Coronary artery (tissue), 2 donors: Measurements from ENCODE around the gene RBKS.

Experiments
- DNase-seq: peaks from one replicate; pipeline ENCODE4 v3.0.0-alpha.2; 2017; ENCODE audit warnings: low spot score
- H3K27ac ChIP-seq, 2 donors: fragments of 200-600 bp; sonication (generic); one replicate each; pipeline ENCODE4 v1.5.1; 2016 to 2019
- H3K4me3 ChIP-seq: fragments of 200-600 bp; sonication (generic); 2 replicates; pipeline ENCODE4 v1.5.1; 2016; ENCODE audit warnings: mild to moderate bottlenecking, moderate library complexity
- CTCF ChIP-seq: fragments of 200-600 bp; sonication (generic); IDR thresholded peaks from one replicate; pipeline ENCODE4 v1.5.1; 2019; ENCODE audit warnings: antibody characterized with exemption

Gene RBKS

DNA sequence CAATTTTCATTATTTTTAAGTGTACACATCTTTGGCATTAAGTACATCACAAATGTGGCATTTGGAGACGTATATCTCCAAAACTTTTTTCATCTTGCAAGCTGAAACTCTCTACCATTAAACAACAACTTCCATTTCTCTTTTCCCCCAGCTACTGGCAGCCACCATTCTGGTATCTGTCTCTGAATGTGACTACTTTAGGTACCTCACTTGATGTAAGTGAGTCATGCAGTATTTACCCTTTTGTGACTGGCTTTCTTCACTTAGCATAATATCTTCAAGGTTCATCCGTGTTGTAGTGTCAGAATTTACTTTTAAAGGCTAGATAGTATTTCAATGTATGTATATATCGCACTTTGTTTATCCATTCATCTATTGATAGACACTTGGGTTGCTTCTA is 17.4 kb upstream of the RBKS start:
- no peak for DNase-seq
- no peak overlapping the region for H3K27ac ChIP-seq
- H3K4me3 ChIP-seq, result no peak overlapping the region
- no peak for TF ChIP-seq CTCF

GRCh38 chr2:27906074-27906473 is 15.9 kb upstream of the RBKS start:
- H3K27ac ChIP-seq, result no peak overlapping the region
- no peak for TF ChIP-seq CTCF

DNA sequence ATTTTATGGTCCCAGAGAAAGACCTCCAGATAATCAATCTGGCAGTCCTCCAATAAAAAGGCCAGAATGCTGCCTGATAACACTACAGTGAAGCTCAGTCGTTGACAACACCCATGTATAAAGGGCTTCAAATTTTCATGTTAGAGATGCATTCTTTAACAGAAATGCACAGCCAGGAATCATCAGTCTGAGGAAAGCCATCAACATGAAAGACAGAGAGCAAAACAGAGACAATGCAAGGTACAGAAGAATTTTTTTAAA is 14.1 kb upstream of the RBKS start:
- no peak for TF ChIP-seq CTCF
- H3K27ac ChIP-seq, result no peak overlapping the region
- no peak for DNase-seq
- no peak overlapping the region for H3K4me3 ChIP-seq

More at GRCh38 chr2:27906074-27906473, 15.9 kb upstream of the RBKS start:
- no peak overlapping the region for H3K4me3 ChIP-seq
- DNase-seq, result no peak

GRCh38 chr2:27903649-27904404 is 13.6 kb upstream of the RBKS start:
- no peak for TF ChIP-seq CTCF
- H3K4me3 ChIP-seq, result no peak overlapping the region

DNA sequence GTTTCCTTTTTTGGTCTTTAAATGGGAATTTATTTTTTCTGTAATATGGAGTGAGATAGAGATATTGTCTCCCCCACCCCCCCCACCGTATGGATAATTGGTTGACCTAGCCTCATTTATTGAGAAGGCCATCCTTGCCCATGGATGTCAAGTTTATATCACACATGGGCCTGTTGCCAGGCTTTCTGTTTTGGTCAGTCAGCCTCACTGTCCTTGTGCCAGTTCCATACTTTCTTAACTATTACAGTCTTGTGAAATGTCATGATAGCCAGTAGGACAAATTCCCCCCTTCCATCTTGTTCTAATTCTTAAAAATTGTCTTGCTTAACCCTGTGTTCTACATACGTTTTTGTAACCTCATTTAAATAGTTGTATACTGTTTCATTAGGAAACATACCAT is 12.8 kb upstream of the RBKS start:
- DNase-seq, result no peak
- Histone ChIP-seq H3K27ac (no peak overlapping the region), H3K4me3 (no peak overlapping the region)
- no peak for TF ChIP-seq CTCF

More at GRCh38 chr2:27903649-27904404, 13.6 kb upstream of the RBKS start:
- H3K27ac ChIP-seq, result no peak overlapping the region
- no peak for DNase-seq

DNA sequence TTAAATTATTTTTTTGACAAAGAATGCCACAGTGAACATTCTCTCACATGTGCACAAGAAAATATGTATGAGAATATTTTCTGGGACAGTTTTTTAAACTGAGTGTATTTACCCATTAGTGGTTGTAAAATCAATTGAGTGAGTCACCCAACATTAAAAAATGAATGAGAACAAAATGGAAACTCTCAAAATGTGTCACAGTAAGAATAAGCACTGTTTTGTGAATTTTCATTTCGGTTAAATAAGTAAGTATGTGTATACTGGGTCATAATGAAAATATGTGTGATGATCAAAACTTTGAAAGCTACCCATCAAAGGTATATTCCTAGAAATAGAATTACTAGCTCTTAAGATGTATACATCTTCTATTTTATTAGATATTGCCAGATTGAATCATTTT is 11.9 kb upstream of the RBKS start:
- no peak overlapping the region for H3K4me3 ChIP-seq
- no peak overlapping the region for H3K27ac ChIP-seq
- no peak for DNase-seq
- TF ChIP-seq CTCF, result no peak

DNA sequence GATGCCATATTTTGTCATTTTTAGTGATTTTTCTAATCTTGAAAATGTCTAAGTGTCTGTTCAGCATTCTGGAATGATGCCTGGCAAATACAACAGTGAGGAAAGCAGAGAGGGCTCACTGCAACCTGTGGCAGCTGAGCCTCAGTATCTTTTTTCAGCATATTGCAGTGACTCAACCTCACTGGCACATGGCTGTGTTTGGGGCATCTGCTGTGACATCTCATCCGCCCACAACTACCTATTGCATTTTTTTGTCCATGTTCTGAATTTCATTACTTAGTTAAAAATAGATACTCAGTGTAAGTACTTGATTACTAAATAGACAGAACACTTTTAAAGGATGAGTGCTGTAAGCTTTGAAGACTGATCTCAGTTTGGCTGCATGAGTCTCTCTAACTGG is 11.0 kb upstream of the RBKS start:
- H3K27ac ChIP-seq, result no peak overlapping the region
- no peak for DNase-seq
- no peak overlapping the region for H3K4me3 ChIP-seq
- TF ChIP-seq CTCF, result no peak
